Ishikawa (cell line): ENCODE measurements around the gene TNRC6A.

Experiments used
- CEBPB ChIP-seq: IDR thresholded peaks from 2 replicates; pipeline ENCODE4 v1.6.1; 2012
- CREB1 ChIP-seq: IDR thresholded peaks from 2 replicates; pipeline ENCODE4 v1.6.1; 2012; ENCODE audit warnings: low read depth
- EGR1 ChIP-seq: IDR thresholded peaks from 2 replicates; pipeline ENCODE4 v1.6.1; 2012
- EP300 ChIP-seq: IDR thresholded peaks from 2 replicates; pipeline ENCODE4 v1.6.1; 2012; ENCODE audit warnings: borderline replicate concordance
- FOXM1 ChIP-seq: IDR thresholded peaks from 2 replicates; pipeline ENCODE4 v1.6.1; 2012; ENCODE audit warnings: low read depth, borderline replicate concordance
- RAD21 ChIP-seq: IDR thresholded peaks from 2 replicates; pipeline ENCODE4 v1.6.1; 2012; ENCODE audit warnings: low read depth
- TAF1 ChIP-seq: IDR thresholded peaks from 2 replicates; pipeline ENCODE4 v1.6.1; 2012; ENCODE audit warnings: low read depth, mild to moderate bottlenecking
- TEAD4 ChIP-seq: IDR thresholded peaks from 2 replicates; pipeline ENCODE4 v1.6.1; 2012
- YY1 ChIP-seq: IDR thresholded peaks from 2 replicates; pipeline ENCODE4 v1.6.1; 2012; ENCODE audit warnings: low read depth
- ZBTB7A ChIP-seq: IDR thresholded peaks from 2 replicates; pipeline ENCODE4 v1.6.1; 2012; ENCODE audit warnings: low read depth
- TF ChIP-seq, protein P1 (sequence below): IDR thresholded peaks from 2 replicates; pipeline ENCODE4 v1.6.1; 2012
- TF ChIP-seq, protein P2 (sequence below): IDR thresholded peaks from 2 replicates; pipeline ENCODE4 v1.6.1; 2012
- TF ChIP-seq, protein P3 (sequence below): IDR thresholded peaks from 2 replicates; pipeline ENCODE4 v1.6.1; 2012; ENCODE audit warnings: low read depth, mild to moderate bottlenecking

DNA sequence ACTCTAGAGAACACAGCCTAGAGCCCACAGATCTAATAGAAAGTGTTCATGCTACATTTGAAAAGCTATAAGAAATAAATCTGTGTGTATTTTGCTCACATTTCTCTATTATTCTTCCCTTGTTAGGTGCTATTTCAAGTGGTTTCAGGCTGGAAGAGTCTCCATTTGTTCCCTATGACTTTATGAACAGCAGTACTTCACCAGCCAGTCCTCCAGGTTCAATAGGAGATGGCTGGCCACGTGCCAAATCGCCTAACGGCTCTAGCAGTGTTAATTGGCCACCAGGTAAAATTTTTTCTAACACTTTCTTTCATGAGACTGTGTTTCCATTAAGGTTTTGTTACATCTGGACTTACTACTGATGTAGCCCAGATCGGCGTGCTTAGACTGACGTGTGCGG, 85.6 kb downstream of the TNRC6A start:
- TF ChIP-seq TEAD4 = no peak
- TF ChIP-seq EP300 = no peak
- no peak for TF ChIP-seq CEBPB
- TF ChIP-seq EGR1 = no peak
- no peak for TF ChIP-seq CREB1
- TF ChIP-seq TAF1 = no peak
- TF ChIP-seq, protein P1, sequence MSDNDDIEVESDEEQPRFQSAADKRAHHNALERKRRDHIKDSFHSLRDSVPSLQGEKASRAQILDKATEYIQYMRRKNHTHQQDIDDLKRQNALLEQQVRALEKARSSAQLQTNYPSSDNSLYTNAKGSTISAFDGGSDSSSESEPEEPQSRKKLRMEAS = no peak
- no peak for TF ChIP-seq FOXM1
- TF ChIP-seq ZBTB7A = no peak
- TF ChIP-seq RAD21 = no peak
- TF ChIP-seq YY1 = no peak
- TF ChIP-seq, protein P2, sequence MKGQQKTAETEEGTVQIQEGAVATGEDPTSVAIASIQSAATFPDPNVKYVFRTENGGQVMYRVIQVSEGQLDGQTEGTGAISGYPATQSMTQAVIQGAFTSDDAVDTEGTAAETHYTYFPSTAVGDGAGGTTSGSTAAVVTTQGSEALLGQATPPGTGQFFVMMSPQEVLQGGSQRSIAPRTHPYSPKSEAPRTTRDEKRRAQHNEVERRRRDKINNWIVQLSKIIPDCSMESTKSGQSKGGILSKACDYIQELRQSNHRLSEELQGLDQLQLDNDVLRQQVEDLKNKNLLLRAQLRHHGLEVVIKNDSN = no peak
- TF ChIP-seq, protein P3, sequence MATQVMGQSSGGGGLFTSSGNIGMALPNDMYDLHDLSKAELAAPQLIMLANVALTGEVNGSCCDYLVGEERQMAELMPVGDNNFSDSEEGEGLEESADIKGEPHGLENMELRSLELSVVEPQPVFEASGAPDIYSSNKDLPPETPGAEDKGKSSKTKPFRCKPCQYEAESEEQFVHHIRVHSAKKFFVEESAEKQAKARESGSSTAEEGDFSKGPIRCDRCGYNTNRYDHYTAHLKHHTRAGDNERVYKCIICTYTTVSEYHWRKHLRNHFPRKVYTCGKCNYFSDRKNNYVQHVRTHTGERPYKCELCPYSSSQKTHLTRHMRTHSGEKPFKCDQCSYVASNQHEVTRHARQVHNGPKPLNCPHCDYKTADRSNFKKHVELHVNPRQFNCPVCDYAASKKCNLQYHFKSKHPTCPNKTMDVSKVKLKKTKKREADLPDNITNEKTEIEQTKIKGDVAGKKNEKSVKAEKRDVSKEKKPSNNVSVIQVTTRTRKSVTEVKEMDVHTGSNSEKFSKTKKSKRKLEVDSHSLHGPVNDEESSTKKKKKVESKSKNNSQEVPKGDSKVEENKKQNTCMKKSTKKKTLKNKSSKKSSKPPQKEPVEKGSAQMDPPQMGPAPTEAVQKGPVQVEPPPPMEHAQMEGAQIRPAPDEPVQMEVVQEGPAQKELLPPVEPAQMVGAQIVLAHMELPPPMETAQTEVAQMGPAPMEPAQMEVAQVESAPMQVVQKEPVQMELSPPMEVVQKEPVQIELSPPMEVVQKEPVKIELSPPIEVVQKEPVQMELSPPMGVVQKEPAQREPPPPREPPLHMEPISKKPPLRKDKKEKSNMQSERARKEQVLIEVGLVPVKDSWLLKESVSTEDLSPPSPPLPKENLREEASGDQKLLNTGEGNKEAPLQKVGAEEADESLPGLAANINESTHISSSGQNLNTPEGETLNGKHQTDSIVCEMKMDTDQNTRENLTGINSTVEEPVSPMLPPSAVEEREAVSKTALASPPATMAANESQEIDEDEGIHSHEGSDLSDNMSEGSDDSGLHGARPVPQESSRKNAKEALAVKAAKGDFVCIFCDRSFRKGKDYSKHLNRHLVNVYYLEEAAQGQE = no peak
